Measurements from ENCODE around the gene PKD2.
"Not testable (repeated sequence)": the region's sequence is repeated elsewhere in the genome, so short reads cannot be mapped to it uniquely, and the experiment has no call there.

The PKD2 gene

GRCh38 chr4:88115587-88115986, 108.2 kb downstream of the PKD2 start:
- DNase-seq (ENCODE audit: low spot score), result no peak

- DNase-seq (ENCODE audit: low spot score), result no peak
Measured at GRCh38 chr4:88119943-88120342, 112.5 kb downstream of the PKD2 start.

GRCh38 chr4:88122260-88122659, 114.8 kb downstream of the PKD2 start:
- not testable (repeated sequence) for DNase-seq (ENCODE audit: low spot score)

Measured in germinal center (tissue), 1 donor.